A673 (cell line): ENCODE results near the gene PPFIBP1.

Experiments
- EZH2 ChIP-seq: fragments of 200-600 bp; sonication (generic); IDR thresholded peaks from 2 replicates; pipeline ENCODE4 v1.6.1; 2017; ENCODE audit warnings: borderline replicate concordance, low read depth, mild to moderate bottlenecking, mixed read lengths, antibody characterized with exemption, low read length; ENCODE audit not compliant: poor library complexity, severe bottlenecking
- TF ChIP-seq, protein P1 (sequence below): fragments of 300-800, 200-600 bp; sonication (generic); conservative IDR thresholded peaks from 2 replicates; pipeline ENCODE4 v1.5.1; 2017; ENCODE audit warnings: low read depth, mild to moderate bottlenecking, antibody characterized with exemption, low read length, moderate library complexity, mixed read lengths

GRCh38 chr12:27666510-27666909 is 142.5 kb downstream of the PPFIBP1 start:
- TF ChIP-seq, protein P1, sequence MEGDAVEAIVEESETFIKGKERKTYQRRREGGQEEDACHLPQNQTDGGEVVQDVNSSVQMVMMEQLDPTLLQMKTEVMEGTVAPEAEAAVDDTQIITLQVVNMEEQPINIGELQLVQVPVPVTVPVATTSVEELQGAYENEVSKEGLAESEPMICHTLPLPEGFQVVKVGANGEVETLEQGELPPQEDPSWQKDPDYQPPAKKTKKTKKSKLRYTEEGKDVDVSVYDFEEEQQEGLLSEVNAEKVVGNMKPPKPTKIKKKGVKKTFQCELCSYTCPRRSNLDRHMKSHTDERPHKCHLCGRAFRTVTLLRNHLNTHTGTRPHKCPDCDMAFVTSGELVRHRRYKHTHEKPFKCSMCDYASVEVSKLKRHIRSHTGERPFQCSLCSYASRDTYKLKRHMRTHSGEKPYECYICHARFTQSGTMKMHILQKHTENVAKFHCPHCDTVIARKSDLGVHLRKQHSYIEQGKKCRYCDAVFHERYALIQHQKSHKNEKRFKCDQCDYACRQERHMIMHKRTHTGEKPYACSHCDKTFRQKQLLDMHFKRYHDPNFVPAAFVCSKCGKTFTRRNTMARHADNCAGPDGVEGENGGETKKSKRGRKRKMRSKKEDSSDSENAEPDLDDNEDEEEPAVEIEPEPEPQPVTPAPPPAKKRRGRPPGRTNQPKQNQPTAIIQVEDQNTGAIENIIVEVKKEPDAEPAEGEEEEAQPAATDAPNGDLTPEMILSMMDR: no peak
- TF ChIP-seq EZH2: no peak
